Psoas muscle (tissue), 8 donors: ENCODE results near the gene VAC14. TPM values are rescaled to one million over a fixed set of nuclear protein-coding genes. Genes with fewer than 3 reads are reported as not detected.

Source experiments
- ATAC-seq, 4 donors: fragments of 200-7000 bp; cut with Tn5 transposase; one replicate each; pipeline ENCODE4 v1.9.1; 2020; ENCODE audit warnings: moderate library complexity in 3 of 4, mild to moderate bottlenecking in 2 of 4
- DNase-seq, 2 donors: peaks; one replicate each; pipeline ENCODE4 v3.0.0-alpha.2; 2020
- H3K27ac ChIP-seq: fragments of 200-600 bp; one replicate; pipeline ENCODE4 v1.8.0; 2022
- H3K27me3 ChIP-seq, 3 donors: fragments of 200-600 bp in 1 of 3; one replicate each; pipeline versions ENCODE4 v1.6.1 to v1.8.0; 2013 to 2022; ENCODE audit warnings: low read length in 2 of 3, mild to moderate bottlenecking in 2 of 3, moderate library complexity in 1 of 3; ENCODE audit not compliant: insufficient read depth in 3 of 3
- H3K36me3 ChIP-seq, 2 donors: fragments of 200-600 bp in 1 of 2; one replicate each; pipeline versions ENCODE4 v1.6.1 to v1.8.0; 2013 to 2022; ENCODE audit warnings: low read depth in 1 of 2, mild to moderate bottlenecking in 1 of 2, moderate library complexity in 1 of 2; ENCODE audit not compliant: insufficient read depth in 1 of 2
- H3K4me1 ChIP-seq: fragments of 200-600 bp; one replicate; pipeline ENCODE4 v1.8.0; 2022
- H3K4me3 ChIP-seq: fragments of 200-600 bp; one replicate; pipeline ENCODE4 v1.8.0; 2022; ENCODE audit warnings: mild to moderate bottlenecking
- H3K9me3 ChIP-seq: fragments of 200-600 bp; one replicate; pipeline ENCODE4 v1.8.0; 2022
- WGBS, 3 donors: extraction: QIAGEN DNeasy Blood & Tissue Kit; methylation state at CpG; one replicate each; pipeline versions ENCODE4 v1.1.6 to v1.1.7; 2013; 5-methylcytosine and 5-hydroxymethylcytosine counted together
- intact Hi-C, 2 donors: fragments of 100-400 bp; cut with DNase I; formaldehyde crosslinking; loops; one replicate each; pipeline versions ENCODE4 v1.11.0 to v1.14.2; 2022
- polyA plus RNA-seq, 3 donors: library from polyadenylated mRNA; stranded (reverse); fragments of 200-250 nt; gene quantifications; one replicate each; pipeline ENCODE4 v1.2.3, GENCODE V29; 2013
- total RNA-seq, 4 donors: library from RNA; stranded (reverse); fragmentation: NEBNext Ultra II Directional in 2 of 4; extraction: Animal tissue kit (Norgen Biotek cat#: 25700) in 2 of 4; gene quantifications; one replicate each; pipeline versions ENCODE4 v1.2.1 to v1.2.4, GENCODE V29; 2021 to 2023
- TF ChIP-seq, protein P1 (sequence below): fragments of 200-600 bp; IDR thresholded peaks from one replicate; pipeline ENCODE4 v1.8.0; 2022; ENCODE audit warnings: antibody characterized with exemption
- donor health status: healthy with polysubstance abuse.
- donor health status: DM: no; HTN: no; CAD: no; lungs with moderate emphysema.
- donor health status: Bipolar disorder and iron deficiency.
- donor health status: healthy.
- donor health status: DM: yes; HTN: yes; CAD: no.
- donor health status: DM: no; HTN: no; CAD: no.
- donor health status: DM: no; HTN: no; CAD: no.
- donor health status: DM: yes; HTN: yes; CAD: no.

The VAC14 gene
- total and polyA plus RNA-seq, 7 donors: 19.9 to 24.3 (median 23.0) TPM

DNA sequence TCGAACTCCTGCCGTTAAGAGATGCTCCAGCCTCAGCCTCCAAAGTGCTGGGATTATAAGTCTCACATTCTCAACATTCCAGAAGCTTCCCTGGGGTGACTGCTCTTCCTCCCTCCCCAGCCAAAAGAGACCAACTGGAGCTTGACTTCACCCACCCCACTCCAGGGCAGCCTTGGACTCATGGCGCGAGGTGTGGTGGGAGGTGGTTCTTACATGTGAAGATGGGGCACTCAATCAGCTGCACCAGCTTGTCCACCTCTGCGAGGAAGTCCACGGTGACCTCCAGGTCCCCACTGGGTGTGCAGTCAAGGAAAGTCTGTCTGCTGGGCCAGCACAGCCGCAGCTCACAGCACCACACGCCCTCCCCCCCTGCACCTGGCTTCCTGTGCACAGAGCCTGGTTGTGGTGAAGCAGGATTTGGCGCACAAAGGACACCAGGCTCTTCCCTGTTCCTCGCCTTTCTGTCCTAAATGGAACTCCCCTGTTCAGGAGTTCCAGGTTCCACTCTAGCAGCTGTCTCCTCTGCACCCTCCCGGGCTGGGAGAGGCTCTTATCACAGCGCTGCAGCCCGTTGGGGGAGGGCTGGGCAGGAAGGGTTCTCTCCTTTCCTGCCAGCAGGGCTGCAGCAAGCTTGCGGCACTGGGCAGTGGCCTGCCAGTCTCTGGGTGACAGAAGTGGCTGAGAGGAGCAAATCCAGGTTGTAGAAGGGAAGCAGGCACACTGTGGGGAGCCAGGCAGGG is 105.5 kb downstream of the VAC14 start:
- no peaks in the 10 kb centered on the region for H3K36me3 ChIP-seq
- TF ChIP-seq, protein P1, sequence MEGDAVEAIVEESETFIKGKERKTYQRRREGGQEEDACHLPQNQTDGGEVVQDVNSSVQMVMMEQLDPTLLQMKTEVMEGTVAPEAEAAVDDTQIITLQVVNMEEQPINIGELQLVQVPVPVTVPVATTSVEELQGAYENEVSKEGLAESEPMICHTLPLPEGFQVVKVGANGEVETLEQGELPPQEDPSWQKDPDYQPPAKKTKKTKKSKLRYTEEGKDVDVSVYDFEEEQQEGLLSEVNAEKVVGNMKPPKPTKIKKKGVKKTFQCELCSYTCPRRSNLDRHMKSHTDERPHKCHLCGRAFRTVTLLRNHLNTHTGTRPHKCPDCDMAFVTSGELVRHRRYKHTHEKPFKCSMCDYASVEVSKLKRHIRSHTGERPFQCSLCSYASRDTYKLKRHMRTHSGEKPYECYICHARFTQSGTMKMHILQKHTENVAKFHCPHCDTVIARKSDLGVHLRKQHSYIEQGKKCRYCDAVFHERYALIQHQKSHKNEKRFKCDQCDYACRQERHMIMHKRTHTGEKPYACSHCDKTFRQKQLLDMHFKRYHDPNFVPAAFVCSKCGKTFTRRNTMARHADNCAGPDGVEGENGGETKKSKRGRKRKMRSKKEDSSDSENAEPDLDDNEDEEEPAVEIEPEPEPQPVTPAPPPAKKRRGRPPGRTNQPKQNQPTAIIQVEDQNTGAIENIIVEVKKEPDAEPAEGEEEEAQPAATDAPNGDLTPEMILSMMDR: no peak
- no peak overlapping the region for H3K4me3 ChIP-seq
- no peaks in the 10 kb centered on the region for H3K27me3 ChIP-seq
- peak overlapping the region; percentile 86 for H3K27ac ChIP-seq
- no peaks in the 10 kb centered on the region for H3K9me3 ChIP-seq
- peak; percentile 54 to 81 for DNase-seq
- intact Hi-C loops: loop anchor here in 1 of 2 donors (5.0 kb wide), 1 partner anchor 42 kb away; no protein-coding TSS in a partner anchor
- ATAC-seq: peak; percentile 35 to 57 (median 44)
- peaks cover 96% of the 10 kb centered on the region for H3K4me1 ChIP-seq
- 28 to 33% (median 29%) methylated on average over 14 of the region's 14 CpGs for WGBS, 3 donors

DNA sequence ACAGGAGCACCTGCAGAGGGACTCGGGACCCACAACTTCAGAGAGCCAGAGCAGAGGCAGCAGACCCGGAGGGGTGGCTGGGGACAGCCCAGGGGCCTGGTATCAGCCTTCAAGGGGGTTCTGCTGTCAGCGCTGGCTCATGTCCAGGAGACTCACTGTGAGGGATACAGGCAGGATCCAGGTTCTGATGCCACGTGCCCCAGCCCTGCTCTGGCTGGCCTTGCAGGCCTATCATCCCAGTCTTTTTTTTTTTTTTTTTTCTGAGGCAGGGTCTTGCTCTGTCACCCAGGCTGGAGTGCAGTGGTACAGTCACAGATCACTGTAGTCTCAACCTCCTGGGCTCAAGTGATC is 106.1 kb downstream of the VAC14 start:
- DNase-seq (peak in 1 of 2 donors; percentile 50), ATAC-seq (no peak)
- Histone ChIP-seq H3K27ac (peak overlapping the region; percentile 86), H3K36me3 (no peaks in the 10 kb centered on the region), H3K27me3 (no peaks in the 10 kb centered on the region), H3K4me1 (peaks cover 96% of the 10 kb centered on the region), H3K4me3 (no peak overlapping the region), H3K9me3 (no peaks in the 10 kb centered on the region)
- WGBS, 3 donors: 58 to 71% (median 60%) methylated on average over 4 of the region's 4 CpGs
- intact Hi-C loops: loop anchor here in 1 of 2 donors (5.0 kb wide), 1 partner anchor 42 kb away; no protein-coding TSS in a partner anchor
- TF ChIP-seq, protein P1: no peak

DNA sequence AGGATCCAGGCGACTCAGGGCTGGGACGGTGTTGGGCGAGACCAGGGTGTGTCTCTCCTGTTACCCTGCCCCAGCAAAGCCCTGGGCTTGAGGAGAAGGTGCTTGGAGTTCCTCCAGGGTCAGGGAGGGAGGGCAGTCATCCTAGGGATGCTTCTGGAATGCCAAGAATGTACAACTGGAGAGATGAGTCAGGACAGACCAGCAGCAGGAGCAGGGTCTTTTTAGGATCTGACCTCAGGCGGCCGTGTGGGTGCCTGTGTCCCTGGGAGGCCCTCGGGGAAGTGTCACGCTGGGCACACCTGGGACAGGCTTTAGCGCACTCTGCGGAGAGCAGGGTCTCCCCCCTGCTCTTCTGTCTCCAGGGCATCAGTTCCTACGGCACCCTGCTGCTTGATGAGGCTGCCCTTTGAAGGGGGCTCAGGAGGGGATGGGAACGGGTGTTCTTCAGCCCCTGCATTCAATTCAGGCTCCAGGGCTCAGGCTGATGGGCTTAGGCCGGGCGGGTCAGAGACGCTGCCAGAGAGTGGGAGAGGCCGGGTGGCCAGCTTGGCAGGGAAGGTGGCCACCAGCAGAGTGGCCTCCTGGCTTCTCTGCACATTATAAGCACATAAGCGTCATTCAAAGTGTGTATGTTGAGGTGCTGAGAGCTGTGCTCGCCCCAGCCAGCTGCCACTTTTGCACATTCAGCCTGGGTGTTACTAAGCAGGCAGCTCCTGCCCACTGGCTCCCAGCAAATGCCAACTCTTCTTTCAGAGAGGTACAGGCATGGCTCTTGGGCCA is 106.7 kb downstream of the VAC14 start:
- ATAC-seq: peak; percentile 29 to 74 (median 68)
- peak overlapping the region; percentile 15 for H3K4me3 ChIP-seq
- TF ChIP-seq, protein P1: no peak

DNA sequence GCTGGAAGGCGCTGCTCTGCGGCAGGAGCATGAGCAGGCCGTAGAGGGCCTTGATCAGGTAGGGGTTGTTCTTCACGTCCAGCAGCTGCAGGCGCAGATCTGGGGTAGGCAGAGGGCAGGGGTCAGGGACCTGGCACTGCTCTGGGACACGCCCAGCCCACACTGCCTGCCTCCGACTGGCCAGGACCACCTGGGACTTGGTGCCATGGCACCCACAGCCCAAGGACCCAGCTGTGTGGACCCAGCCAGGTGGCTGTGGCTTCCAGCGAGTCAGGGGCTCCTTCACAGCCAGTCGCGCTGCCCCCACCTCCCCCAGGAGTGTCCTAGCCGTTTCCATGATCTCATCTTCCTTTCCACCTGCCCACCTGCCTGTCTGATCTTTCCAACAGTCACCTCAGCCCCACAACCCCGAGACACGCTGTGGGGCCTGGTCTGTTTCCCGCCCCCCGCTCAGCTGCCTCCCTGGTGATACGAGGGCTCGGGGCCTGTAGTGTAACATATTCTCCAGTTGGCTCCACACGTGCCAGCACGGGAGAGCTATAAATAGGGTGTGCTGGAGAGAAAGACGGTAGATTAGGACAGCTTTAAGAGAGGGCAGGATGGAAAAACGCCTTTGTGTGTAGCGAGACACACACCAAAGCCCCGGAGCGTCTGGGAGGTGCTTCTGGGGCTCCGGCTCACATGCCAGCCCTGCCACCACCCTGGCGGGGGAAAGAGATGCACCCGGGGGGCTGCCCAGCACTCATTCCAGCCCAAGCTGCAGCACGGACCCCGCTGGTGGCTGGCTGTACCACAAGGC is 107.9 kb downstream of the VAC14 start:
- H3K4me1 ChIP-seq: peaks cover 100% of the 10 kb centered on the region

More for the DNA sequence above, 106.7 kb downstream of the VAC14 start:
- peaks cover 97% of the 10 kb centered on the region for H3K4me1 ChIP-seq
- intact Hi-C loops: no loop called here
- H3K36me3 ChIP-seq: no peaks in the 10 kb centered on the region
- H3K9me3 ChIP-seq: no peaks in the 10 kb centered on the region
- WGBS, 3 donors: 47 to 65% (median 57%) methylated on average over 17 of the region's 17 CpGs
- no peaks in the 10 kb centered on the region for H3K27me3 ChIP-seq
- H3K27ac ChIP-seq: peak overlapping the region; percentile 86
- peak; percentile 54 to 82 for DNase-seq

More for the DNA sequence above, 107.9 kb downstream of the VAC14 start:
- H3K9me3 ChIP-seq: no peaks in the 10 kb centered on the region
- no peaks in the 10 kb centered on the region for H3K27me3 ChIP-seq
- peak overlapping the region; percentile 15 for H3K4me3 ChIP-seq
- peak overlapping the region; percentile 86 for H3K27ac ChIP-seq
- WGBS, 3 donors: 48 to 52% (median 48%) methylated on average over 28 to 29 of the region's 29 CpGs
- TF ChIP-seq, protein P1: no peak
- no peaks in the 10 kb centered on the region for H3K36me3 ChIP-seq
- intact Hi-C loops: no loop called here
- peak; percentile 44 to 83 for DNase-seq
- ATAC-seq: peak; percentile 45 to 72 (median 50)
